ENCODE measurements around the gene NAV2. TPM values are rescaled to one million over a fixed set of nuclear protein-coding genes. Genes with fewer than 3 reads are reported as not detected.

NAV2 gene
- polyA plus RNA-seq, 1 experiment: 5.1 TPM

- H3K4me3 ChIP-seq (ENCODE audit: low read depth, low read length): no peak overlapping the region
- no peaks in the 10 kb centered on the region for H3K27me3 ChIP-seq (ENCODE audit: control insufficient read depth, insufficient read depth, low read length)
- TF ChIP-seq CTCF (IDR thresholded peaks at IDR 0.05; ENCODE audit: low read depth, low read length): no peak
- DNase-seq (ENCODE audit: low read depth, low spot score): no peak
- ChIA-PET CTCF (interaction anchor here (2.2 to 5.2 kb wide), 3 partner anchors 10 to 172 kb away, joined by 6 to 20 read pairs (median 13); no protein-coding TSS in a partner anchor), POLR2A (no interaction called here)
- H3K27ac ChIP-seq (ENCODE audit: low read depth, low read length): no peak overlapping the region
- H3K9me3 ChIP-seq (ENCODE audit: control insufficient read depth, insufficient read depth, low read length): no peaks in the 10 kb centered on the region
These were observed 248.6 kb downstream of the NAV2 start for GRCh38 chr11:19961225-19961624.

- CTCF ChIA-PET: interaction anchor here (0.6 to 5.2 kb wide), 7 partner anchors 9 to 171 kb away, joined by 3 to 20 read pairs (median 6); no protein-coding TSS in a partner anchor
- peak overlapping the region; percentile 91 for H3K27ac ChIP-seq (ENCODE audit: low read depth, low read length)
- POLR2A ChIA-PET: interaction anchor here (0.6 to 1.3 kb wide), 4 partner anchors 8 to 247 kb away, joined by 3 to 5 read pairs (median 3); no protein-coding TSS in a partner anchor
These were observed 249.6 kb downstream of the NAV2 start for GRCh38 chr11:19962053-19962800.

GRCh38 chr11:19962801-19963175, 250.2 kb downstream of the NAV2 start:
- DNase-seq (ENCODE audit: low read depth, low spot score): peak; percentile 82
- TF ChIP-seq CTCF (IDR thresholded peaks at IDR 0.05; ENCODE audit: low read depth, low read length): no peak
- CTCF ChIA-PET: interaction anchor here (0.6 to 5.2 kb wide), 7 partner anchors 9 to 170 kb away, joined by 3 to 20 read pairs (median 6); no protein-coding TSS in a partner anchor
- POLR2A ChIA-PET: interaction anchor here (0.6 to 1.3 kb wide), 4 partner anchors 9 to 247 kb away, joined by 3 to 5 read pairs (median 3); no protein-coding TSS in a partner anchor
- no peaks in the 10 kb centered on the region for H3K9me3 ChIP-seq (ENCODE audit: control insufficient read depth, insufficient read depth, low read length)
- no peak overlapping the region for H3K4me3 ChIP-seq (ENCODE audit: low read depth, low read length)
- H3K27me3 ChIP-seq (ENCODE audit: control insufficient read depth, insufficient read depth, low read length): no peaks in the 10 kb centered on the region
- H3K27ac ChIP-seq (ENCODE audit: low read depth, low read length): peak overlapping the region; percentile 91

More at GRCh38 chr11:19962053-19962800, 249.6 kb downstream of the NAV2 start:
- no peaks in the 10 kb centered on the region for H3K9me3 ChIP-seq (ENCODE audit: control insufficient read depth, insufficient read depth, low read length)
- no peak for DNase-seq (ENCODE audit: low read depth, low spot score)
- no peak for TF ChIP-seq CTCF (IDR thresholded peaks at IDR 0.05; ENCODE audit: low read depth, low read length)
- no peaks in the 10 kb centered on the region for H3K27me3 ChIP-seq (ENCODE audit: control insufficient read depth, insufficient read depth, low read length)
- H3K4me3 ChIP-seq (ENCODE audit: low read depth, low read length): no peak overlapping the region

GRCh38 chr11:19963697-19964387, 251.2 kb downstream of the NAV2 start:
- no peak for TF ChIP-seq CTCF (IDR thresholded peaks at IDR 0.05; ENCODE audit: low read depth, low read length)
- H3K9me3 ChIP-seq (ENCODE audit: control insufficient read depth, insufficient read depth, low read length): no peaks in the 10 kb centered on the region
- ChIA-PET CTCF (interaction anchor here (0.6 to 5.2 kb wide), 6 partner anchors 11 to 169 kb away, joined by 3 to 20 read pairs (median 9); no protein-coding TSS in a partner anchor), POLR2A (interaction anchor here (0.5 to 1.3 kb wide), 3 partner anchors 10 to 248 kb away, joined by 3 to 5 read pairs (median 3); no protein-coding TSS in a partner anchor)
- no peak overlapping the region for H3K4me3 ChIP-seq (ENCODE audit: low read depth, low read length)
- no peak overlapping the region for H3K27ac ChIP-seq (ENCODE audit: low read depth, low read length)
- no peaks in the 10 kb centered on the region for H3K27me3 ChIP-seq (ENCODE audit: control insufficient read depth, insufficient read depth, low read length)
- no peak for DNase-seq (ENCODE audit: low read depth, low spot score)
